Measurements from ENCODE around the gene GNAO1. TPM values are rescaled to one million over a fixed set of nuclear protein-coding genes. Genes with fewer than 3 reads are reported as not detected.

The GNAO1 gene
- total RNA-seq, 1 donor from 2014 or later, result 2.0 TPM

DNA sequence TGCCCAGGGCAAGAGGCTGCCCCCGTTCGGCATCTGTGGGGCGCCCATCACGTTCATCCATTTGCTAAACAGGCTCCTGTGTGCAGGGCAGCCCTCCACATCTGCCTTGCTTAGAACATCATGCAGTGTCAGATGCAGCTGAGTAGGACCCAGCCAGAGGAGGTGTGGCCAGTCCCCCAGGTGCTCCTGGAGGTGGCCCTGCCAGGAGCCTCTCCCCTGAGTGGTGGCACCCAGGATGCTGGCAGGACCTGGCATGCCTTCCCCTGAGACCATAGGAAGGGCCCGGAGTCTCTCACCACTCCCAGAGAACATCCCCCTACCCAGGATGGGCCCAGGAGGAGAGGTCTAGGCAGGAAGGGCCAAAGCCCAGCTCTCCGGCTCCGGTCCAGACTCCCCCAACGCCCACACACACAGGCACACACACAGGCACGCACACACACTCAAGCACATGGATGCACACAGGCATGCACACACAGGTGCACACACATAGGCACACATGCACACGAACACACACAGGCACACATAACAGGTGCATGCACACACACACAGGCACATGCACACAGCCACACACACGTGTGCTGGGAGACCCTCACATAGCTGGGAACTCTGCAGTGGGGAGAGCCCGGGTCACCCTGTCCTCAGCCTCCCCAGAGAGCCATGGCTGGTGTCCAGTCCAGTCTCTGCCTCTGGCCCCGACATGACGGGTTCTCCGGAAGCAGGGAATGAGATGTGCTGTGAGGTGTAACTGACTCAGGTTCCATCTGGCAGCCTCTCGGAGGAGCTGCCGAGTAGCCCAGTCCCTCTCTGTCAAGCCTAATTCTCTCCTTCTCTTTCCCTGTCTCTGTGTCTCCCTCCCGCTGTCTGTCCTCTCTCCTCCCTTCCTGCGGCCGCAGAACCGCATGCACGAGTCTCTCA, 159.5 kb downstream of the GNAO1 start:
- Mint-ChIP-seq H3K9me3 (no peaks in the 10 kb centered on the region), H3K27ac (peak overlapping the region; percentile 1), H3K36me3 (ENCODE audit: low read depth) (no peaks in the 10 kb centered on the region), H3K4me1 (peaks cover 4% of the 10 kb centered on the region), H3K27me3 (peaks cover 2% of the 10 kb centered on the region), H3K4me3 (no peak overlapping the region)
- intact Hi-C loops (cut with micrococcal nuclease), result no loop called here
- DNase-seq, result no peak

DNA sequence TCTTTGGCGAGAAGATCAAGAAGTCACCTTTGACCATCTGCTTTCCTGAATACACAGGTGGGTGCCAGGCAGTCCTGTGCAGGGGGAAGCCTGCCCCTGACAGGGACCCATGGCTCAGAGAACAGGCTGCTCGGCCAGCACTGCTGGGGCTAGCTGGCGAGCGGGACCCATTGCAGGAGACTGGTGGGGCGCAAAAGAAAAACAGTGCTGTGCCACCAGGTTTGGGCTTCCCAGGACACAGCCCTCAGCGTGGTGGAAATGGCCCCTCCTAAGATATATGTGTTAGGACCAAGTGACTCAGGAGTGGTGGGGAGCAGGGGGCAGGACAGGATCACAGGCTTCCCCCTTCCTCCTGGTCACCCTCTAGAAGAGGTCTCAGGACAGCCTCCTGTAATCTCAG, 160.2 kb downstream of the GNAO1 start:
- H3K4me3 Mint-ChIP-seq, result no peak overlapping the region
- DNase-seq, result no peak
- no peaks in the 10 kb centered on the region for H3K36me3 Mint-ChIP-seq (ENCODE audit: low read depth)
- peak overlapping the region; percentile 1 for H3K27ac Mint-ChIP-seq
- peaks cover 2% of the 10 kb centered on the region for H3K27me3 Mint-ChIP-seq
- H3K9me3 Mint-ChIP-seq, result no peaks in the 10 kb centered on the region
- intact Hi-C loops (cut with micrococcal nuclease), result no loop called here
- H3K4me1 Mint-ChIP-seq, result peaks cover 10% of the 10 kb centered on the region

DNA sequence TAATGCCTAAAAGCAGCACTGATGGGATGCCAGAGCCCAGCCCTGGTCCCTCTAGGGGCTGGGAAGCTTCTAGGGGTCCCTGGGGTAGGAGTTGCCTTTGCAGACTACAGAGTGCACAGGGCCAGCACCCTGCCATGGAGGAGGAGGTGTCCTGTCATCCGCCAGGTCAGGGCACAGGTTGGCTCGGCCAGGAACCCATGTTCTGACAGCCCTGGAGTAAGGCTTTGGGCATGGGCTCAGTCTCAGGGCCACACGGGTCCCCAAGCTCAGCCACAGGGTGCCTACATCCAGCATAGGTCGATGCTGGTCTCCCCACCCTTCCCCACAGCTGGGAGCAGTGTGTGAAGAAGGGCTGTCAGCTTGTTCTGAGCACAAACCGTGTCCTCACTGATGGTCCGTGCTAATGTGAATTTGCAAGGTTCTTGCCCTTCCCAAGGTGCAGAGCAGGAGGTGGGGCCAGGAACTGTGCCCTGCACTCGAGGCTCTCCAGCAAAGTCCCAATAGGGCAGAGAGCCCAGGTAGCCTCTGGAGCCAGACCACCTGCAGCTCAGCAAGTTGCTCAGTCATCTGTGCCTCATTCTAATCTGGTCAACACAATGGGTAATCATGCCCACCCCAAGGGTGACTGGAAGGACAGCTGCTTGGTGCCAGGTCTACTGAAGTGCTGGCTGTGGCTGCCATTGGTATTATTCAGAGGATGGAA, 161.2 kb downstream of the GNAO1 start:
- Mint-ChIP-seq H3K4me1 (peaks cover 19% of the 10 kb centered on the region), H3K27me3 (peaks cover 2% of the 10 kb centered on the region), H3K9me3 (no peaks in the 10 kb centered on the region), H3K4me3 (no peak overlapping the region), H3K36me3 (ENCODE audit: low read depth) (no peaks in the 10 kb centered on the region), H3K27ac (no peak overlapping the region)
- intact Hi-C loops (cut with micrococcal nuclease), result no loop called here
- DNase-seq, result no peak

DNA sequence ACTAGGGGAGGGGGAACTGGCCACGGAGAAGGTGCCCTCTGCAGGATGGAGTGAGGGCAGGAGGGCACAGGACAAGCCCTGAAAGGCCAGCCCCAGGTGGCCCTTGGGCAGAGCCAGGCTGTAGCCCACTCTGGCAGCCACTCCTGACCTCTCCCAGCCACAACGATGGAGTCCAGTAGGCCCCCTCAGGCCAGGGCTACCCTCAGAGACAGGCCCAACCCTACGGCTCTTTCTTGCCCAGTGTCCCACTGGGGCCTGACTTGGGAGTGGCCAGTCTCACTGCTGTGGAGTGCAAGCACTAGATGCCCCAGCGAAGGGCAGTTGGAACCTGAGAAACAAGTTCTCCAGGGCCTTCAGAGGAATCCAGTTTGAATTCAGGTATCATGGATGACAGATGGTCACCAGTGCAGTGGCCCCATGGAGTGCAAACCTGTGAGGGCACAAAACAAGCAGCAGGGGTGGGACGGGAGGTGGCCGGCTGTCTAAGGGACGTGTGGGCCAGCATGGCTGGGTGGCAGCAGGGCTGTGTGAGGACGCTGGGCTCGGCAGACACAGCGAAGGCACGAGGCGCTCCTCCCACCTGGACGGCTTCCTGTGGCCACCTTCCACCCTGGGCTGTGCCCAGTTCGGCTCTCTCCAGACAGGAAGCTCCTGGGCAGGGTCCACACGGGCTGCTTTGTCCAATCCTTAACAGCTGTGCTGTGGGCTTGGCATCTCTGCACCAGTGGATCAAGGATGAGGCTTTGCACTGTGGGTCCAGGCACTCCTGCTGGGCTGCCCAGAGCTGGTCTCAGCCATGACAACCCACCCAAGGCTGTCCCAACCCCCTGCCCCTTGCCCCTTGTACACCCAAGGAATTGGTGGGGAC, 162.0 kb downstream of the GNAO1 start:
- H3K4me1 Mint-ChIP-seq, result peaks cover 20% of the 10 kb centered on the region
- no peaks in the 10 kb centered on the region for H3K36me3 Mint-ChIP-seq (ENCODE audit: low read depth)
- no peak overlapping the region for H3K27ac Mint-ChIP-seq
- intact Hi-C loops (cut with micrococcal nuclease), result no loop called here
- H3K27me3 Mint-ChIP-seq, result peaks cover 2% of the 10 kb centered on the region
- no peak overlapping the region for H3K4me3 Mint-ChIP-seq
- no peaks in the 10 kb centered on the region for H3K9me3 Mint-ChIP-seq
- DNase-seq, result no peak

DNA sequence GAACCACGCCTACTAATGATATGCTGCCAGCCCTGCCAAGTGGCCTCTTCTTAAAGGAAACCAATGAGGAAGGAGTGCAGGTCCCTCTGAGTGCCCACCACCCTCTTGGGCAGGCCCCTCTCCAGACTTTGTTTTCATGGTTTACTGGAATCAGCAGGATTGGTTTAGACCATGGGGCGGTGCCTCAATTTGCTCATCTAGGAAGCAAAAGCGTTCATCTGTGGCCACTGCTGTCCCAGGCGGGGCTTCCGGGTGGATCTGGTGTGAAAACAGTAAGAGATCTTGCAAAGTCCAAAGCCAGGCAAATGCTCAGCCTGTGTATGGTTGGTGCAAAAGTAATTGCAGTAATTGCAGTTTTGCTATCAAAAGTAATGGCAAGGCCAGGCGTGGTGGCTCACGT, 162.7 kb downstream of the GNAO1 start:
- Mint-ChIP-seq H3K4me1 (peaks cover 26% of the 10 kb centered on the region), H3K4me3 (no peak overlapping the region), H3K9me3 (no peaks in the 10 kb centered on the region), H3K27me3 (peaks cover 2% of the 10 kb centered on the region), H3K27ac (no peak overlapping the region), H3K36me3 (ENCODE audit: low read depth) (no peaks in the 10 kb centered on the region)
- intact Hi-C loops (cut with micrococcal nuclease), result no loop called here
- DNase-seq, result no peak

DNA sequence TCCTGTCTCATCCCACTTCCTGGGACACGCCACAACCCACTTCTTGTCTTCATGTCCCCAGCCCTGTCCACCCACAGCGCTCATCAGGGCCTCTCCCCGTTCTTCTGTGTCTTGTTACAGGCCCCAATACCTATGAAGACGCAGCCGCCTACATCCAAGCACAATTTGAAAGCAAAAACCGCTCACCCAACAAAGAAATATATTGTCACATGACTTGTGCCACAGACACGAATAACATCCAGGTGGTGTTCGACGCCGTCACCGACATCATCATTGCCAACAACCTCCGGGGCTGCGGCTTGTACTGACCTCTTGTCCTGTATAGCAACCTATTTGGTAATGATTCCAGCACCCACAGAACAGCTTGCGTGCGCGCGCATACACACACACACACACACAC, 163.5 kb downstream of the GNAO1 start:
- Mint-ChIP-seq H3K4me3 (no peak overlapping the region), H3K27me3 (peaks cover 2% of the 10 kb centered on the region), H3K36me3 (ENCODE audit: low read depth) (no peaks in the 10 kb centered on the region), H3K9me3 (no peaks in the 10 kb centered on the region), H3K27ac (no peak overlapping the region), H3K4me1 (peaks cover 29% of the 10 kb centered on the region)
- no peak for DNase-seq
- intact Hi-C loops (cut with micrococcal nuclease), result loop anchor here (5.0 kb wide), 1 partner anchor 378 kb away; the partner anchor contains the start of gene NUP93

DNA sequence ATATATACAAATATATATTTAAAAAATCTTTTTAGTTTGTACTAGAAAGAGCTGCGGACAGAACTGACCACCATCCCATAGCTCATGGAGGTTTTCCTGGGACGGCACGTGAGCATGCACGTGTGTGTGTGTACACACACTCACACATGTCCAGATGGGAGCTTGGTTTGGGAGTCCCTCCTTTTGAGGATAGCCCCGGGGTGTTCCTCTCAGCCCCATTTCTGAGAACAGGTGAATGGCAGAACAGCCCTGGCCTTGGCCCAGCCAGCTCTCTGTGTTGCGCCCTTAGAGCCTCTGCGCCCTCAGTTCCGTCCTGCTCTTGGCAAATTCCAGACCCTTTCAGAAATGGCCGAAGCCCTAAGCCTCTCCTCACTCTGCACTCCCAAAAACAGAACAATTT, 163.9 kb downstream of the GNAO1 start:
- H3K27me3 Mint-ChIP-seq, result peaks cover 2% of the 10 kb centered on the region
- peaks cover 33% of the 10 kb centered on the region for H3K4me1 Mint-ChIP-seq
- H3K9me3 Mint-ChIP-seq, result no peaks in the 10 kb centered on the region
- H3K27ac Mint-ChIP-seq, result no peak overlapping the region
- no peak overlapping the region for H3K4me3 Mint-ChIP-seq
- intact Hi-C loops (cut with micrococcal nuclease), result loop anchor here (5.0 kb wide), 1 partner anchor 377 kb away; the partner anchor contains the start of gene NUP93
- DNase-seq, result no peak
- H3K36me3 Mint-ChIP-seq (ENCODE audit: low read depth), result peaks cover 2% of the 10 kb centered on the region

DNA sequence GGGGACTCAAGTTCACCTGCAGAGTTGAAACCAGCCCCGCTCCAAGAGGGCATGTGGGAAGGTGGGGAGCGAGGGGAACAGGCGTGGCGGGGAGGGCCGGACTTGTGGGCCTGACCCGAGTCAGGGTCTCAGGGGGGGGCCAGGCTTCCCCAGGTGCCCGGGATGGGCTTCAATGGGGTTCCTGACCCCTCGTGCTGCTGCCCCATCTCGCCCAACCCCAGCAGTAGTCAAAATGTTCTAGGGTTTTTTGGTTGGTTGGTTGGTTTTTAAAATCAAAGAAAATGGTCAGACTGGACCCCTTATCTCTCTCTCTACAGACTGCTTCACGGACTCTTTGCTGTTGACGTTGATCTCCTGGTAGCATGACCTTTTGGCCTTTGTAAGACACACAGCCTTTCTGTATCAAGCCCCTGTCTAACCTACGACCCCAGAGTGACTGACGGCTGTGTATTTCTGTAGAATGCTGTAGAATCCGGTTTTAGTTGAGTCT, 164.5 kb downstream of the GNAO1 start:
- peaks cover 2% of the 10 kb centered on the region for H3K36me3 Mint-ChIP-seq (ENCODE audit: low read depth)
- peaks cover 33% of the 10 kb centered on the region for H3K4me1 Mint-ChIP-seq
- peaks cover 2% of the 10 kb centered on the region for H3K27me3 Mint-ChIP-seq
- peak overlapping the region; percentile 82 for H3K4me3 Mint-ChIP-seq
- no peak for DNase-seq
- intact Hi-C loops (cut with micrococcal nuclease), result loop anchor here (2.0 to 5.0 kb wide), 3 partner anchors 69 to 376 kb away; partner anchors contain the start of genes AMFR and NUP93
- H3K9me3 Mint-ChIP-seq, result no peaks in the 10 kb centered on the region
- H3K27ac Mint-ChIP-seq, result peak overlapping the region; percentile 97

DNA sequence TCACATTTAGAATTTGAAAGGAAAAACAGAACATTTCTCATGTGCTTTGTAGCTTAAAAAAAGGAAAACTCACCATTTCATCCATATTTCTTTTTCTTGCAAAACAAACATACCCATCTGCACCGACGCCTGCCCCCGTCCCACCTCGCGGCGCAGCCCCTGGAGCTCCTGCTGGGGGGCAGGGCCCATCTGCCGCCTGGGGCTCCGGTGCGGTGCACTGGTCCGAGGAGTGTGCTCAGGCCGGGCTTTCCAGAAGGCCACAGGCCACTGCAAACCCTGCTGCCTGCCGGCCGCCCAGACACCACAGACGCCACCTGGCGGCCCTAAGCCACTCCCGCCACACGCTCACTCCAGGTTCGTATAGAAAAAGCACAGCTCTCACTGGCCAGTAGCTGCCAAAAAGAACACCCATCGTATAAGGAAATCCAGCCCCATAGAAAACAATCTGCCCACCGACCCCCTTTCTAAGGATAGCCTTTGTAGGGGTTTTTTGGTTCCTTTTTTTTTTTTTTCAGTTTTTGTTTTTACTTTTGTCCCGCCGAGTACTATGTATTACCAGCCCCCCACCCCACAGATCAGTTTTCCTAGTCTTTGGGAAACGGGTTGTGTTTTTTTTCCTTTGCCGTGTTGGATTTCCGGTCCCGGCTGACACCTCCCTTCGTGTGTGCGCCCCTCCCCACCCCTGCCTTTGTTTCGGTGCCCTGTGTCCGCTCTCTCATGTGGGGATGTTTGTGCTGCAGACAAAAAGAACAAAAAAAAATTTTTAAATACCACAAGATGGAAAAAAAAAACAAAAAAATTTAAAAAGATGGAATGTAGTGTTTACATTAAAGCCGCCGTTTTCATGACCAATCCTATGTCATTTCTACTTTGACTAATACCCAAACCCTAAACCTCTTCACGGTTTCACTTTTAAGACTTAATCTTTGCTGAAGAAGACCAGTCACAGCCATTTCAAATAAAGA, 165.3 kb downstream of the GNAO1 start:
- H3K27me3 Mint-ChIP-seq, result no peaks in the 10 kb centered on the region
- DNase-seq, result peak; percentile 88
- peaks cover 2% of the 10 kb centered on the region for H3K36me3 Mint-ChIP-seq (ENCODE audit: low read depth)
- peaks cover 33% of the 10 kb centered on the region for H3K4me1 Mint-ChIP-seq
- H3K4me3 Mint-ChIP-seq, result peak overlapping the region; percentile 82
- no peaks in the 10 kb centered on the region for H3K9me3 Mint-ChIP-seq
- intact Hi-C loops (cut with micrococcal nuclease), result loop anchor here (1.0 to 5.0 kb wide), 4 partner anchors 68 to 376 kb away; partner anchors contain the start of genes AMFR and NUP93
- peak overlapping the region; percentile 97 for H3K27ac Mint-ChIP-seq

DNA sequence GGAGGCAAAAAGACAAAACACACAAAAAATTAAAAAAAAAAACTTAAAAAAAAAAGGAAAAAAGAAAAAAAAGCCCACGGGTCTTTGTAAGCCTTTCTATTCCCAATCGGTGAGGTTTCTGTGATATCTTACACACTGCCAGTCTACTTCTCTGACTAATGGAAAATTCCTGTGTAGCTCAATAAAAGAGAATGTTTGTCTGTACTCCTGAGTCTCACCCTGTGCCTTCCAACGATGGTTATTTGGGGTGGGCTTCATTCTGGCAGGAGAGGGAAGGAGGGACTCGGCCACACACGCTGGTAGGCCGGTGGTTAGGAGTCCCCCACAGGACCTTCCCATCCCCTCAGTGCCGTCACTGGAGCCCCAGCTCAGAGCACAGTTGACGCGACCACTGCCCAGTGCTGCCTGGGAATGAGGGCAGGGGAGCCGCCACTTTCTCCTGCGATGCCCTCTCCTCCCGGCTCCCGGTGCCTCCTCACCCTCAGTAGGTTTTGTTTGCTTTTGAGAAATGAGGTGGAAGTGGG, 166.0 kb downstream of the GNAO1 start:
- intact Hi-C loops (cut with micrococcal nuclease), result loop anchor here (1.0 to 5.0 kb wide), 4 partner anchors 67 to 375 kb away; partner anchors contain the start of genes AMFR and NUP93
- Mint-ChIP-seq H3K4me1 (peaks cover 33% of the 10 kb centered on the region), H3K27ac (peak overlapping the region; percentile 97)

DNA sequence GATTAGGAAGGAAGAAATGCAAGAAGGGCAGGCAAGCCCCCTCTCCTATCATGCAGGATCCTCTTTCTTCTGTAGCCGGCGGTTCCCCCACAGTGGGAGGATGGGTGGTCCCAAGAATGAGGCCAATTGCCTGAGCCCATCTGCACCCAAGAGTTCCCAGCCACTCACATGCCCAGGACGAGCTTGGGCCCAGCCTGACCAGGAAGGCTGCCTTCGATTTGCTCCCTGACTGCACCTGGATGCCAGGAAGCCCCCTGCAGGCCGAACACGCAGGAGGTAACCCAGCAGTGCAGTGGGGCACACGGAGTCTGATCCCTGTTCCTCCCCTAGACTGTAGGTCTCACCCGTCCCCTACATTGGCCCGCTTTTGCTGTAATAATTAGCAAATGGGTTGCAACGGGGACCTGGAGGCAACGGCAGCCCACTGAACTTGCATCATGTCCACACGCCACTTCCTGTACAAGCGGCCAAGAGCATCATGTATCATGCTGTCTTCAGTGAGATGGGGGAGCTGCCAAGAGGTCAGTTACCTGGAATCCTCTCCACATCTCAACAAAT, 166.6 kb downstream of the GNAO1 start:
- intact Hi-C loops (cut with micrococcal nuclease), result loop anchor here (1.0 to 5.0 kb wide), 4 partner anchors 67 to 374 kb away; partner anchors contain the start of genes AMFR and NUP93
- no peaks in the 10 kb centered on the region for H3K27me3 Mint-ChIP-seq
- H3K4me1 Mint-ChIP-seq, result peaks cover 33% of the 10 kb centered on the region
- peak overlapping the region; percentile 97 for H3K27ac Mint-ChIP-seq
- H3K4me3 Mint-ChIP-seq, result no peak overlapping the region
- no peaks in the 10 kb centered on the region for H3K9me3 Mint-ChIP-seq
- DNase-seq, result no peak
- peaks cover 7% of the 10 kb centered on the region for H3K36me3 Mint-ChIP-seq (ENCODE audit: low read depth)

More for the DNA sequence above, 166.0 kb downstream of the GNAO1 start:
- H3K9me3 Mint-ChIP-seq, result no peaks in the 10 kb centered on the region
- no peak for DNase-seq
- peak overlapping the region; percentile 82 for H3K4me3 Mint-ChIP-seq
- H3K36me3 Mint-ChIP-seq (ENCODE audit: low read depth), result peaks cover 2% of the 10 kb centered on the region
- no peaks in the 10 kb centered on the region for H3K27me3 Mint-ChIP-seq
